ENCODE data around the gene SNX8. TPM values are rescaled to one million over a fixed set of nuclear protein-coding genes. Genes with fewer than 3 reads are reported as not detected.
A peak's percentile ranks its signal among the peaks of the same experiment; 100 is the strongest.

Gene SNX8
- total RNA-seq, 6 donors from 2014 or later = 16.0 to 74.3 (median 41.2) TPM

DNA sequence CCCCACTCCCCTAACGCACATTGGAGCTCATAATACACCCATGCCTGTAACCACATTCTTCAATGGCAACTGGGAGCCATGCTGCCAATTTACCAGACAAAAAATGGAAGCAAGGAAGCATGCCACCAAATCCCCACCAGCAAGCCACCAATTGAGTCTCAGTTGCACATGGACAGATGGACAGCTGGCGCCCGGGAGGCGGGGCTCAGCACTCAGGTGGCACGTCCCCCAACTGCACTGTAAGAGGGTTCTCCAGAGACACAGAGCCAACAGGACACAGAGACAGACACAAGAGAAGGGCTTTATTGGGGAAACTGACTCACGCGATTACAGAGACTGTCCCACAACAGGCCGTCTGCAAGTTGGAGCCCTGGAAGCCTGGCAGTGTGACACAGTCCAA lies 84.0 kb downstream of the SNX8 start:
- no peaks in the 10 kb centered on the region for H3K27me3 ChIP-seq
- H3K4me3 ChIP-seq = no peak overlapping the region
- WGBS, 2 donors = 94 to 100% methylated on average over 3 to 8 of the region's 8 CpGs
- H3K9me3 ChIP-seq = no peaks in the 10 kb centered on the region
- TF ChIP-seq POLR2A (IDR thresholded peaks at IDR 0.05) (no peak), POLR2AphosphoS5 (IDR thresholded peaks at IDR 0.05) (no peak), EP300 (IDR thresholded peaks at IDR 0.05) (no peak)
- TF ChIP-seq, protein P1, sequence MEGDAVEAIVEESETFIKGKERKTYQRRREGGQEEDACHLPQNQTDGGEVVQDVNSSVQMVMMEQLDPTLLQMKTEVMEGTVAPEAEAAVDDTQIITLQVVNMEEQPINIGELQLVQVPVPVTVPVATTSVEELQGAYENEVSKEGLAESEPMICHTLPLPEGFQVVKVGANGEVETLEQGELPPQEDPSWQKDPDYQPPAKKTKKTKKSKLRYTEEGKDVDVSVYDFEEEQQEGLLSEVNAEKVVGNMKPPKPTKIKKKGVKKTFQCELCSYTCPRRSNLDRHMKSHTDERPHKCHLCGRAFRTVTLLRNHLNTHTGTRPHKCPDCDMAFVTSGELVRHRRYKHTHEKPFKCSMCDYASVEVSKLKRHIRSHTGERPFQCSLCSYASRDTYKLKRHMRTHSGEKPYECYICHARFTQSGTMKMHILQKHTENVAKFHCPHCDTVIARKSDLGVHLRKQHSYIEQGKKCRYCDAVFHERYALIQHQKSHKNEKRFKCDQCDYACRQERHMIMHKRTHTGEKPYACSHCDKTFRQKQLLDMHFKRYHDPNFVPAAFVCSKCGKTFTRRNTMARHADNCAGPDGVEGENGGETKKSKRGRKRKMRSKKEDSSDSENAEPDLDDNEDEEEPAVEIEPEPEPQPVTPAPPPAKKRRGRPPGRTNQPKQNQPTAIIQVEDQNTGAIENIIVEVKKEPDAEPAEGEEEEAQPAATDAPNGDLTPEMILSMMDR (IDR thresholded peaks at IDR 0.05) = no peak
- ATAC-seq (ENCODE audit: low FRiP score in 2 of 2) (no peak), DNase-seq (peak in 1 of 2 donors; percentile 60)
- peaks cover 0 to 40% (median 26%) of the 10 kb centered on the region in 4 donors for H3K36me3 ChIP-seq
- peaks cover 20 to 35% (median 29%) of the 10 kb centered on the region in 4 donors for H3K4me1 ChIP-seq
- no peak overlapping the region for H3K27ac ChIP-seq

DNA sequence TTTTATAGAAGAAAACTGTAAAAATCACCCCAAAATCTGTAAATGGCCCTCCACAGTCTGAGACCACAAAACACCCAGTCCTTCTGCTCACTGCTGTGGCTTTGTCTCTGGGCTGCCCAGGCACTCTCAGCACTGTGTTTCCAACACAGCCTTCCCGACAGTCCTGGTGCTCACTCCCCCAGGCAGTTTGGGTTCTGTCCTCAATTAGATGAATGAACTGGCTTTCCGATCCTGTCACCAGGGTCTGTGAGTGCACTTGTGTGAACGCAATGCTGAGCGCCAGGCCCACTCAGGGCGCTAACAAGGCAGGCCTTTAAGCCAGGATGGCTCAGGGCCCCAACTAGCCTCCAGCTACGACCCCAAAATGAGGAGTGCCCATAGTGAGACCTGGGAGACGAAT lies 84.8 kb downstream of the SNX8 start:
- Histone ChIP-seq H3K27me3 (no peaks in the 10 kb centered on the region), H3K27ac (no peak overlapping the region), H3K36me3 (peaks cover 0 to 39% (median 21%) of the 10 kb centered on the region in 4 donors), H3K9me3 (no peaks in the 10 kb centered on the region), H3K4me1 (peaks cover 20 to 39% (median 31%) of the 10 kb centered on the region in 4 donors), H3K4me3 (no peak overlapping the region)
- DNase-seq = no peak
- TF ChIP-seq POLR2A (IDR thresholded peaks at IDR 0.05) = no peak
- no peak for TF ChIP-seq POLR2AphosphoS5 (IDR thresholded peaks at IDR 0.05)
- TF ChIP-seq EP300 (IDR thresholded peaks at IDR 0.05) = no peak
- TF ChIP-seq, protein P1 (IDR thresholded peaks at IDR 0.05) = no peak
- ATAC-seq (ENCODE audit: low FRiP score in 2 of 2) = no peak
- 99 to 100% methylated on average over 4 to 7 of the region's 7 CpGs for WGBS, 2 donors

DNA sequence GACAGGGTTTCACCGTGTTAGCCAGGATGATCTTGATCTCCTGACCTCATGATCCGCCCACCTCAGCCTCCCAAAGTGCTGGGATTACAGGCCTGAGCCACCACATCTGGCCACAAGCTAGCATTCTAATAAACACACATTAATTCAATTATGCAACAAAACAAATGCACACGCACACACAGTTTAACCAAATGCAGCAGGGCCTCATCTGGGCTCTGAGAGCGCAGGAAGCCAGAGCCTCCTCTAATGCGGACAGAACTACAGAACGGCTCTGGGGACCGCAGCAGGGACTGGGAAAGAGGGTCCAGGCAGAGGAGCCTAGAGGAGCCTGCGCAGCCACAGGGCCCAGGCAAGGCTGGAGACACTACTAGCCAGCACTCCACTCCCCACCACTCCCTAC lies 85.3 kb downstream of the SNX8 start:
- no peaks in the 10 kb centered on the region for H3K27me3 ChIP-seq
- 88 to 89% methylated on average over 6 to 8 of the region's 8 CpGs for WGBS, 2 donors
- ATAC-seq (ENCODE audit: low FRiP score in 2 of 2) (no peak), DNase-seq (no peak)
- TF ChIP-seq POLR2A (IDR thresholded peaks at IDR 0.05) (no peak), EP300 (IDR thresholded peaks at IDR 0.05) (no peak), POLR2AphosphoS5 (IDR thresholded peaks at IDR 0.05) (no peak)
- TF ChIP-seq, protein P1 (IDR thresholded peaks at IDR 0.05) = no peak
- H3K27ac ChIP-seq = no peak overlapping the region
- no peak overlapping the region for H3K4me3 ChIP-seq
- H3K36me3 ChIP-seq = peaks cover 0 to 41% (median 20%) of the 10 kb centered on the region in 4 donors
- H3K9me3 ChIP-seq = no peaks in the 10 kb centered on the region
- H3K4me1 ChIP-seq = peaks cover 20 to 43% (median 31%) of the 10 kb centered on the region in 4 donors

DNA sequence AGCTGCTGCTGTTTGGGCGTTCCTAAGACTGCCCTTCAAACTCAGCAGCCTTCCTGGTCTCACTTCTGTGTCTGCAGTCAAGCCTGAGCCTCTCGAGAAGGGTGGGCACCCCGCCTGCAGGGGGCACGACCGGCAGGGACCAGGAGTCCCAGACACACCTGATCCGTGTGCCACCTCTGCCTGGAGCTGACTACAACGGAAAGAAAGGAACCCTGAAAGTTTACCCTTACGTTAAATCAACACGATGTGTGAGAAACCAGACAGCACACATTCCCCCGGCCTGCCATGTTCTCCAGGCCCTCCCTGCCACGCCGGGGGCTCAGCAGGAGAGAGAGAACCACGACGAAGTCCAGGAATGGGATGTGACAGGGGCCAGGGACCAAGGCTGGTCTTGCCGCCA lies 86.5 kb downstream of the SNX8 start:
- DNase-seq (peak in 1 of 2 donors; percentile 62), ATAC-seq (ENCODE audit: low FRiP score in 2 of 2) (no peak)
- TF ChIP-seq, protein P1 (IDR thresholded peaks at IDR 0.05) = no peak
- TF ChIP-seq POLR2A (IDR thresholded peaks at IDR 0.05) = no peak
- no peak for TF ChIP-seq POLR2AphosphoS5 (IDR thresholded peaks at IDR 0.05)
- no peak for TF ChIP-seq EP300 (IDR thresholded peaks at IDR 0.05)
- Histone ChIP-seq H3K27ac (no peak overlapping the region), H3K9me3 (no peaks in the 10 kb centered on the region), H3K36me3 (peaks cover 0 to 51% (median 29%) of the 10 kb centered on the region in 4 donors), H3K4me1 (peaks cover 13 to 33% (median 24%) of the 10 kb centered on the region in 4 donors), H3K4me3 (no peak overlapping the region), H3K27me3 (no peaks in the 10 kb centered on the region)
- WGBS, 2 donors = 89 to 95% methylated on average over 11 of the region's 15 CpGs

DNA sequence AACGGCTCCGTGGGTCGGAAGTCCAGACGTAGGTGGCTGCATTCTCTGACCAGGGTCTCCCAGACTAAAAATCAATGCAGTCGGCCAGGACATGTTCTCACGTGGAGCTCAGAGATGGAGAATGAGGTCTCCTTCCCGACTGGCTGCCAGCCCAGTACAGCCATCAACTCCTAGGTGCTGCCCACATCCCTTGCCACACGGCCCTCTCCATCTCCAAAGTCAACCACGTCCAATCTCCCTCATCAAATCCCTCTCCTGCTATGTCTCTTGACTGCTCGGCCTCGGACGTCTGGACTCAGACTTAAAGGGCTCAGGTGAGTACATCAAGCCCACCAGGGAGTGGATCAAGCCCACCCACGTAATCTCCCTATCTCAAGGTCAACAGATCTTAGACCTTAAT lies 88.4 kb downstream of the SNX8 start:
- H3K9me3 ChIP-seq = no peaks in the 10 kb centered on the region
- peaks cover 6 to 70% (median 47%) of the 10 kb centered on the region in 4 donors for H3K36me3 ChIP-seq
- TF ChIP-seq EP300 (IDR thresholded peaks at IDR 0.05) (no peak), POLR2AphosphoS5 (IDR thresholded peaks at IDR 0.05) (no peak), POLR2A (IDR thresholded peaks at IDR 0.05) (no peak)
- peak overlapping the region; percentile 39 to 83 (median 65) for H3K27ac ChIP-seq
- no peaks in the 10 kb centered on the region for H3K27me3 ChIP-seq
- no peak overlapping the region for H3K4me3 ChIP-seq
- DNase-seq = no peak
- WGBS, 2 donors = 93 to 98% methylated on average over 12 to 13 of the region's 13 CpGs
- ATAC-seq (ENCODE audit: low FRiP score in 2 of 2) = no peak
- peaks cover 0 to 21% (median 9%) of the 10 kb centered on the region in 4 donors for H3K4me1 ChIP-seq
